ENCODE results near the gene VSIG10L2. TPM values are rescaled to one million over a fixed set of nuclear protein-coding genes. Genes with fewer than 3 reads are reported as not detected.

VSIG10L2 gene
- total RNA-seq, 1 experiment from 2014 or later: not detected

- no peak overlapping the region for H3K9ac ChIP-seq (ENCODE audit: extremely low read depth, insufficient read length, low read length)
- no peak overlapping the region for H3T11ph ChIP-seq (ENCODE audit: low read length)
- no CpG with 5 or more reads among the region's 24 CpGs for whole genome bisulfite sequencing (ENCODE audit: extremely low coverage, insufficient read length, low lambda C conversion rate)
- no peak overlapping the region for H2BK120ac ChIP-seq (ENCODE audit: low read depth, low read length, poor library complexity, severe bottlenecking)
- H3K4me1 Mint-ChIP-seq: peaks cover 8 to 17% of the 10 kb centered on the region in 2 experiments
- H3K4me1 ChIP-seq (ENCODE audit: insufficient read depth, low read length): no peaks in the 10 kb centered on the region
- no peak overlapping the region for H3K18ac ChIP-seq (ENCODE audit: insufficient read length, low read depth, low read length)
- H3K9me3 ChIP-seq (ENCODE audit: control insufficient read depth, low read depth, low read length): no peaks in the 10 kb centered on the region
- H2BK15ac ChIP-seq (ENCODE audit: low read depth, low read length): no peak overlapping the region
- H3K27me3 ChIP-seq (ENCODE audit: insufficient read depth, low read length): no peaks in the 10 kb centered on the region
- H2BK12ac ChIP-seq (ENCODE audit: insufficient read length, low read depth, low read length): no peak overlapping the region
- H4K20me1 ChIP-seq (ENCODE audit: control insufficient read depth, insufficient read depth, insufficient read length): no peaks in the 10 kb centered on the region
- H3K14ac ChIP-seq (ENCODE audit: insufficient read depth, low read length): no peak overlapping the region
- H3K23me2 ChIP-seq (ENCODE audit: insufficient read length, low read depth, low read length, poor library complexity, severe bottlenecking): no peaks in the 10 kb centered on the region
- no peak for TF ChIP-seq CTCF (conservative IDR thresholded peaks at IDR 0.05)
- no peak for DNase-seq
- no peaks in the 10 kb centered on the region for H3K79me2 ChIP-seq (ENCODE audit: insufficient read depth, low read length)
- no peaks in the 10 kb centered on the region for H3K36me3 Mint-ChIP-seq (ENCODE audit: insufficient read depth in 1 of 3, low read depth in 3 of 3)
- H4K5ac ChIP-seq (ENCODE audit: insufficient read length, low read depth, low read length): no peak overlapping the region
- H3K4me2 ChIP-seq (ENCODE audit: insufficient read depth, insufficient read length, low read length): no peak overlapping the region
- no peak overlapping the region for H4K91ac ChIP-seq (ENCODE audit: insufficient read length, low read depth, low read length)
- H2AFZ ChIP-seq (ENCODE audit: low read length): no peak overlapping the region
- H3K9me3 Mint-ChIP-seq: no peaks in the 10 kb centered on the region
- no peak overlapping the region for H3K23ac ChIP-seq (ENCODE audit: insufficient read length, low read depth, low read length)
- no peaks in the 10 kb centered on the region; the same call in 1 of the 2 replicates for H3K27me3 Mint-ChIP-seq (ENCODE audit: low read depth)
- H2AK5ac ChIP-seq (ENCODE audit: insufficient read length, low read length): no peak overlapping the region
- H3K4ac ChIP-seq (ENCODE audit: low read depth, low read length): no peak overlapping the region
- no peak overlapping the region for H2BK20ac ChIP-seq (ENCODE audit: low read depth, low read length, poor library complexity, severe bottlenecking)
- no peak overlapping the region for H3K27ac ChIP-seq (ENCODE audit: insufficient read length, low read depth, low read length)
- no peaks in the 10 kb centered on the region for H3K79me1 ChIP-seq (ENCODE audit: insufficient read depth, low read depth, low read length, poor library complexity, severe bottlenecking)
- no peak overlapping the region for H2BK5ac ChIP-seq (ENCODE audit: insufficient read length, low read length)
- H4K8ac ChIP-seq (replicated peaks; ENCODE audit: insufficient read length, low read depth, low read length): no peak overlapping the region
- no peak overlapping the region for H3K4me3 Mint-ChIP-seq
- H3K56ac ChIP-seq (ENCODE audit: insufficient read length, low read depth, low read length): no peak overlapping the region
- no peak overlapping the region for H3K27ac Mint-ChIP-seq
Measured at GRCh38 chr11:125947419-125948277, 1.8 kb downstream of the VSIG10L2 start.

All from H9 (cell line).